WTC11 (cell line): Measurements from ENCODE around the gene RRP12. TPM values are rescaled to one million over a fixed set of nuclear protein-coding genes. Genes with fewer than 3 reads are reported as not detected.
A peak's percentile ranks its signal among the peaks of the same experiment; 100 is the strongest.

Source experiments
- ATAC-seq: fragments of 200-7000 bp; cut with Tn5 transposase; 2 replicates; pipeline ENCODE4 v1.10.0; 2021; ENCODE audit warnings: mild to moderate bottlenecking, moderate library complexity
- CTCF ChIA-PET: fragments of 300-600 bp; sonication (Branson Sonifier 250); formaldehyde crosslinking; loops from one replicate; lab custom pipeline; 2021; ENCODE audit warnings: antibody characterized with exemption; lab: Charles Lee
- POLR2A ChIA-PET: fragments of 350-600 bp; sonication (Branson Sonifier 250); formaldehyde crosslinking; loops from one replicate; lab custom pipeline; 2021; ENCODE audit warnings: antibody characterized with exemption; lab: Charles Lee
- DNase-seq: peaks from one replicate; pipeline ENCODE4 v3.0.0; 2021; ENCODE audit warnings: low spot score
- H3K27ac Mint-ChIP-seq: 2 replicates; pipeline ENCODE4 v1.8.0; 2021; ENCODE audit warnings: mixed read lengths
- H3K27me3 Mint-ChIP-seq: 2 replicates; pipeline ENCODE4 v1.8.0; 2021; ENCODE audit warnings: low read depth, mild to moderate bottlenecking, moderate library complexity, mixed read lengths
- H3K36me3 Mint-ChIP-seq: 2 replicates; pipeline ENCODE4 v1.8.0; 2021; ENCODE audit warnings: mixed read lengths
- H3K4me1 Mint-ChIP-seq: 2 replicates; pipeline ENCODE4 v1.8.0; 2022; ENCODE audit warnings: mixed read lengths
- H3K4me3 Mint-ChIP-seq: 2 replicates; pipeline ENCODE4 v1.8.0; 2021; ENCODE audit warnings: mild to moderate bottlenecking, moderate library complexity, mixed read lengths
- H3K9me3 Mint-ChIP-seq: 2 replicates; pipeline ENCODE4 v1.8.0; 2021; ENCODE audit warnings: mixed read lengths
- CBFB ChIP-seq: sonication (generic); formaldehyde crosslinking; IDR thresholded peaks from 2 replicates; pipeline ENCODE4 v1.8.1; 2022; ENCODE audit warnings: mild to moderate bottlenecking, low read depth, missing genetic modification reagents
- CREB1 ChIP-seq: sonication (generic); formaldehyde crosslinking; IDR thresholded peaks from 2 replicates; pipeline ENCODE4 v1.8.0; 2023; ENCODE audit warnings: mild to moderate bottlenecking, missing genetic modification reagents
- ELF4 ChIP-seq: sonication (generic); formaldehyde crosslinking; IDR thresholded peaks from 2 replicates; pipeline ENCODE4 v1.8.1; 2022; ENCODE audit warnings: low read depth, mild to moderate bottlenecking, moderate library complexity, missing genetic modification reagents
- EMX1 ChIP-seq: fragments of 250-450 bp; sonication (Bioruptor Pico); IDR thresholded peaks from 2 replicates; pipeline ENCODE4 v1.8.0; 2021; ENCODE audit warnings: mild to moderate bottlenecking
- FOXK1 ChIP-seq: sonication (generic); formaldehyde crosslinking; IDR thresholded peaks from 2 replicates; pipeline ENCODE4 v1.8.0; 2022; ENCODE audit warnings: mild to moderate bottlenecking, moderate library complexity, missing genetic modification reagents
- HMGA2 ChIP-seq: fragments of 250-450 bp; sonication (Bioruptor Pico); IDR thresholded peaks from 2 replicates; pipeline ENCODE4 v1.4.0; 2021; ENCODE audit warnings: mild to moderate bottlenecking, moderate library complexity
- JAZF1 ChIP-seq: fragments of 250-450 bp; sonication (Bioruptor Pico); IDR thresholded peaks from 2 replicates; pipeline ENCODE4 v1.9.0; 2021; ENCODE audit warnings: moderate library complexity, mild to moderate bottlenecking, inconsistent platforms
- KAT7 ChIP-seq: sonication (generic); formaldehyde crosslinking; IDR thresholded peaks from 2 replicates; pipeline ENCODE4 v1.8.1; 2023; ENCODE audit warnings: missing genetic modification reagents, mild to moderate bottlenecking, borderline replicate concordance
- MYBL2 ChIP-seq: sonication (generic); formaldehyde crosslinking; IDR thresholded peaks from 2 replicates; pipeline ENCODE4 v1.8.1; 2023; ENCODE audit warnings: mild to moderate bottlenecking, moderate library complexity, missing genetic modification reagents
- NFE2L1 ChIP-seq: sonication (generic); formaldehyde crosslinking; IDR thresholded peaks from 2 replicates; pipeline ENCODE4 v1.8.1; 2023; ENCODE audit warnings: missing genetic modification reagents
- NFYB ChIP-seq: sonication (generic); formaldehyde crosslinking; conservative IDR thresholded peaks from 2 replicates; pipeline ENCODE4 v1.8.0; 2022; ENCODE audit warnings: low read depth, missing genetic modification reagents
- OVOL2 ChIP-seq: fragments of 250-450 bp; sonication (Bioruptor Pico); IDR thresholded peaks from 2 replicates; pipeline ENCODE4 v1.9.0; 2021; ENCODE audit warnings: mild to moderate bottlenecking, borderline replicate concordance
- RORB ChIP-seq: fragments of 250-450 bp; sonication (Bioruptor Pico); IDR thresholded peaks from 2 replicates; pipeline ENCODE4 v1.9.0; 2021; ENCODE audit warnings: mild to moderate bottlenecking
- SP1 ChIP-seq: sonication (generic); formaldehyde crosslinking; conservative IDR thresholded peaks from 2 replicates; pipeline ENCODE4 v1.8.1; 2022; ENCODE audit warnings: missing genetic modification reagents
- TP53 ChIP-seq: sonication (generic); formaldehyde crosslinking; IDR thresholded peaks from 2 replicates; pipeline ENCODE4 v1.8.1; 2023; ENCODE audit warnings: mild to moderate bottlenecking, missing genetic modification reagents
- ZNF138 ChIP-seq: sonication (generic); formaldehyde crosslinking; conservative IDR thresholded peaks from 2 replicates; pipeline ENCODE4 v1.8.1; 2022; ENCODE audit warnings: mild to moderate bottlenecking, moderate library complexity, missing genetic modification reagents
- ZNF219 ChIP-seq: sonication (generic); formaldehyde crosslinking; IDR thresholded peaks from 2 replicates; pipeline ENCODE4 v1.8.0; 2023; ENCODE audit warnings: missing genetic modification reagents, mild to moderate bottlenecking, borderline replicate concordance
- ZNF423 ChIP-seq: fragments of 250-450 bp; sonication (Bioruptor Pico); IDR thresholded peaks from 2 replicates; pipeline ENCODE4 v2.1.2; 2022; ENCODE audit warnings: mild to moderate bottlenecking, moderate library complexity
- ZNF532 ChIP-seq: fragments of 250-450 bp; sonication (Bioruptor Pico); IDR thresholded peaks from 2 replicates; pipeline ENCODE4 v1.9.0; 2021; ENCODE audit warnings: mild to moderate bottlenecking, borderline replicate concordance
- total RNA-seq: library from RNA; stranded (reverse); gene quantifications from 3 replicates; pipeline ENCODE4 v1.2.3, GENCODE V29; 2021
- TF ChIP-seq, protein P1 (sequence below): sonication (generic); formaldehyde crosslinking; IDR thresholded peaks from 2 replicates; pipeline ENCODE4 v1.8.1; 2023; ENCODE audit warnings: mild to moderate bottlenecking, missing genetic modification reagents
- TF ChIP-seq, protein P2 (sequence below): sonication (generic); formaldehyde crosslinking; IDR thresholded peaks from 2 replicates; pipeline ENCODE4 v1.8.0; 2022; ENCODE audit warnings: mild to moderate bottlenecking, missing genetic modification reagents
- TF ChIP-seq, protein P3 (sequence below): sonication (generic); formaldehyde crosslinking; IDR thresholded peaks from 2 replicates; pipeline ENCODE4 v1.8.0; 2022; ENCODE audit warnings: mild to moderate bottlenecking, missing genetic modification reagents

The RRP12 gene
- total RNA-seq, 1 experiment from 2014 or later = 56.6 TPM

DNA sequence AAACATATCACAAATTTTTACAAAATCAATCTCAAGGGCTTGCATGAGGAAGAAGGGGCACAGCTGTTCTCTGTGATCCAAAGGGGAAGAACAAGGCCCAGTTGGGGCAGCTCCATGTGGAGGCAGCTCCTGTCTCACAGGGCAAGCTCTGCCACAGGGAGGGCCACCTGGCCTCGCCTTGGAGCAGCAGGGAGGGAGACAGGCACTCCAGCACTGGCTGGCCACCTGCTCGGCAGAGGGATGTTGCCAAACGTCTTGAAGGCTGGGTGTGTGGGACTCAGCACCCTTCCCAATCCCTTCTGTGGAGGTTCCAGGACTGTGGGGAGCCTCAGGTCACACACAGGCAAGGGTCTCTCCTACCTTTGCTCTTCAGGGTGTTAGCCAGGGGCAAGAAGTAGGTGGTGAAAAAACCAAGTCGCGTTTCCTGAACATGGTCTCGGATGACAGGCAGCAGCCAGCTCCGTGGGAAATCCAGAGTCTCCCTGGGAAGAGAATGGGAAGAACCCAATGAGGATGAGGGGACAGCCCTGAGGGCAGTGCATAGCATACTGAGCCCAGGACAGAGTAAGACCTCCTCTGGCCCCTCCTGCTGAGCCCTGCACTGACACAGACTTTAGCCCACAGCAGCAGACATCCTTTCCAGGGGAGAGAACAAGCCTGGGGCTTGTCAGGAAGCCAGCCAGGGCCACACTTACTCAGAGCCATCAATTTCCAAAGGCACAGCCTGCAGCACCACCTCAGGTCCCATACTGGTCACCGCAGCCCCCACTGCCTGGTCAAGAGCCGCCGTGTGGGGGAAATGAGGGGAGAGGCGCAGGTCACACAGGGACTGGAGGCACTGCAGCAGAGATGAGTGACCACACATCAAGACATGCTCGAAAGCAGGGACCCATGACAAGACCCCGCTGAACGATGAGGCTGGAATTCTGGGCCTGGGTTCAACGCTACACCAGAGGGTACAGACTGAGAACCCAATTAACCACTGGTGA, 21.9 kb downstream of the RRP12 start (continued):
- TF ChIP-seq NFYB (CRISPR knock-in tag) (no peak), FOXK1 (CRISPR knock-in tag) (no peak), SP1 (CRISPR knock-in tag) (no peak), KAT7 (CRISPR knock-in tag) (no peak), ELF4 (CRISPR knock-in tag) (no peak), TP53 (no peak), HMGA2 (CRISPR knock-in tag) (no peak), NFE2L1 (CRISPR knock-in tag) (no peak)
- TF ChIP-seq, protein P1, sequence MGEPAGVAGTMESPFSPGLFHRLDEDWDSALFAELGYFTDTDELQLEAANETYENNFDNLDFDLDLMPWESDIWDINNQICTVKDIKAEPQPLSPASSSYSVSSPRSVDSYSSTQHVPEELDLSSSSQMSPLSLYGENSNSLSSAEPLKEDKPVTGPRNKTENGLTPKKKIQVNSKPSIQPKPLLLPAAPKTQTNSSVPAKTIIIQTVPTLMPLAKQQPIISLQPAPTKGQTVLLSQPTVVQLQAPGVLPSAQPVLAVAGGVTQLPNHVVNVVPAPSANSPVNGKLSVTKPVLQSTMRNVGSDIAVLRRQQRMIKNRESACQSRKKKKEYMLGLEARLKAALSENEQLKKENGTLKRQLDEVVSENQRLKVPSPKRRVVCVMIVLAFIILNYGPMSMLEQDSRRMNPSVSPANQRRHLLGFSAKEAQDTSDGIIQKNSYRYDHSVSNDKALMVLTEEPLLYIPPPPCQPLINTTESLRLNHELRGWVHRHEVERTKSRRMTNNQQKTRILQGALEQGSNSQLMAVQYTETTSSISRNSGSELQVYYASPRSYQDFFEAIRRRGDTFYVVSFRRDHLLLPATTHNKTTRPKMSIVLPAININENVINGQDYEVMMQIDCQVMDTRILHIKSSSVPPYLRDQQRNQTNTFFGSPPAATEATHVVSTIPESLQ (CRISPR knock-in tag) = no peak

GRCh38 chr10:97376413-97376812, 24.7 kb downstream of the RRP12 start:
- Mint-ChIP-seq H3K36me3 (peaks cover 52% of the 10 kb centered on the region), H3K4me1 (no peaks in the 10 kb centered on the region), H3K4me3 (no peak overlapping the region), H3K27ac (peak overlapping the region; percentile 74), H3K27me3 (no peaks in the 10 kb centered on the region), H3K9me3 (no peaks in the 10 kb centered on the region)
- ATAC-seq (no peak), DNase-seq (no peak)
- TF ChIP-seq NFYB (CRISPR knock-in tag) = no peak
- no peak for TF ChIP-seq NFE2L1 (CRISPR knock-in tag)
- TF ChIP-seq, protein P2, sequence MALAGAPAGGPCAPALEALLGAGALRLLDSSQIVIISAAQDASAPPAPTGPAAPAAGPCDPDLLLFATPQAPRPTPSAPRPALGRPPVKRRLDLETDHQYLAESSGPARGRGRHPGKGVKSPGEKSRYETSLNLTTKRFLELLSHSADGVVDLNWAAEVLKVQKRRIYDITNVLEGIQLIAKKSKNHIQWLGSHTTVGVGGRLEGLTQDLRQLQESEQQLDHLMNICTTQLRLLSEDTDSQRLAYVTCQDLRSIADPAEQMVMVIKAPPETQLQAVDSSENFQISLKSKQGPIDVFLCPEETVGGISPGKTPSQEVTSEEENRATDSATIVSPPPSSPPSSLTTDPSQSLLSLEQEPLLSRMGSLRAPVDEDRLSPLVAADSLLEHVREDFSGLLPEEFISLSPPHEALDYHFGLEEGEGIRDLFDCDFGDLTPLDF (CRISPR knock-in tag) = no peak
- TF ChIP-seq EMX1 (CRISPR knock-in tag) = no peak
- no peak for TF ChIP-seq JAZF1 (CRISPR knock-in tag)
- no peak for TF ChIP-seq OVOL2
- no peak for TF ChIP-seq MYBL2 (CRISPR knock-in tag)
- no peak for TF ChIP-seq ZNF423 (CRISPR knock-in tag)
- TF ChIP-seq ZNF138 (CRISPR knock-in tag) = no peak
- no peak for TF ChIP-seq RORB
- TF ChIP-seq CBFB = no peak
- TF ChIP-seq, protein P3, sequence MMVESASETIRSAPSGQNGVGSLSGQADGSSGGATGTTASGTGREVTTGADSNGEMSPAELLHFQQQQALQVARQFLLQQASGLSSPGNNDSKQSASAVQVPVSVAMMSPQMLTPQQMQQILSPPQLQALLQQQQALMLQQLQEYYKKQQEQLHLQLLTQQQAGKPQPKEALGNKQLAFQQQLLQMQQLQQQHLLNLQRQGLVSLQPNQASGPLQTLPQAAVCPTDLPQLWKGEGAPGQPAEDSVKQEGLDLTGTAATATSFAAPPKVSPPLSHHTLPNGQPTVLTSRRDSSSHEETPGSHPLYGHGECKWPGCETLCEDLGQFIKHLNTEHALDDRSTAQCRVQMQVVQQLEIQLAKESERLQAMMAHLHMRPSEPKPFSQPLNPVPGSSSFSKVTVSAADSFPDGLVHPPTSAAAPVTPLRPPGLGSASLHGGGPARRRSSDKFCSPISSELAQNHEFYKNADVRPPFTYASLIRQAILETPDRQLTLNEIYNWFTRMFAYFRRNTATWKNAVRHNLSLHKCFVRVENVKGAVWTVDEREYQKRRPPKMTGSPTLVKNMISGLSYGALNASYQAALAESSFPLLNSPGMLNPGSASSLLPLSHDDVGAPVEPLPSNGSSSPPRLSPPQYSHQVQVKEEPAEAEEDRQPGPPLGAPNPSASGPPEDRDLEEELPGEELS = no peak
- TF ChIP-seq CREB1 = no peak
- TF ChIP-seq ZNF532 = no peak
- no peak for TF ChIP-seq ZNF219
- ChIA-PET CTCF (no interaction called here), POLR2A (no interaction called here)
